ENCODE measurements around the gene CCL5. TPM values are rescaled to one million over a fixed set of nuclear protein-coding genes. Genes with fewer than 3 reads are reported as not detected.

The CCL5 gene
- total RNA-seq, 1 experiment from 2014 or later, result not detected

DNA sequence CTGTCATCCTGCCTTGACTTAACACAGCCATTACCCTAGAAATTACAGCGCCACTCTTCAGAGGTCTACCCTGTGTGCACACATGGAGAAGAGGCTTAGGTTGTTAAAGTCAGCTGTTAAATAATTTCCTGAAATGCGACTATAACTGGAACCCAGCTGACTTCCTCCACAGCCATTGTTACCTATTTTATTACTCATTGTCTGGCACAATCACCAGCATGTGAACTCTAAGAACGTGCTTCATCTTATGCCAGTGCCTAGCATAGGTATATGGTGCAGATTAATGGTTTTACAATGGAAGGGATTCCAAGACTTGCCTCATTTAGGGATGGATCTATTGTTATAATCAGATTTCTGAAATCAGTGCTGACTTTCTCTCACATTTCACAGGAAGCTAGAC lies 38.5 kb upstream of the CCL5 start:
- Histone ChIP-seq H2BK15ac (ENCODE audit: low read depth, low read length) (no peak overlapping the region), H3K79me1 (ENCODE audit: insufficient read depth, low read depth, low read length, poor library complexity, severe bottlenecking) (no peaks in the 10 kb centered on the region), H3T11ph (ENCODE audit: low read length) (no peak overlapping the region), H3K27me3 (ENCODE audit: insufficient read depth, low read length) (no peaks in the 10 kb centered on the region), H3K79me2 (ENCODE audit: insufficient read depth, low read length) (no peaks in the 10 kb centered on the region), H3K23me2 (ENCODE audit: insufficient read length, low read depth, low read length, poor library complexity, severe bottlenecking) (no peaks in the 10 kb centered on the region), H3K27ac (ENCODE audit: insufficient read length, low read depth, low read length) (no peak overlapping the region), H3K9me3 (ENCODE audit: control insufficient read depth, low read depth, low read length) (no peaks in the 10 kb centered on the region), H3K4me1 (ENCODE audit: insufficient read depth, low read length) (no peaks in the 10 kb centered on the region), H3K14ac (ENCODE audit: insufficient read depth, low read length) (no peak overlapping the region), H2BK12ac (ENCODE audit: insufficient read length, low read depth, low read length) (no peak overlapping the region), H3K9ac (ENCODE audit: extremely low read depth, insufficient read length, low read length) (no peak overlapping the region), H2AK5ac (ENCODE audit: insufficient read length, low read length) (no peak overlapping the region), H3K18ac (ENCODE audit: insufficient read length, low read depth, low read length) (no peak overlapping the region), H2BK5ac (ENCODE audit: insufficient read length, low read length) (no peak overlapping the region), H3K23ac (ENCODE audit: insufficient read length, low read depth, low read length) (no peak overlapping the region), H3K4me2 (ENCODE audit: insufficient read depth, insufficient read length, low read length) (no peak overlapping the region), H4K20me1 (ENCODE audit: control insufficient read depth, insufficient read depth, insufficient read length) (no peaks in the 10 kb centered on the region), H2BK120ac (ENCODE audit: low read depth, low read length, poor library complexity, severe bottlenecking) (no peak overlapping the region), H4K91ac (ENCODE audit: insufficient read length, low read depth, low read length) (no peak overlapping the region), H4K8ac (replicated peaks; ENCODE audit: insufficient read length, low read depth, low read length) (no peak overlapping the region), H2BK20ac (ENCODE audit: low read depth, low read length, poor library complexity, severe bottlenecking) (no peak overlapping the region), H3K56ac (ENCODE audit: insufficient read length, low read depth, low read length) (no peak overlapping the region), H2AFZ (ENCODE audit: low read length) (no peak overlapping the region), H3K4ac (ENCODE audit: low read depth, low read length) (no peak overlapping the region), H4K5ac (ENCODE audit: insufficient read length, low read depth, low read length) (no peak overlapping the region)
- Mint-ChIP-seq H3K9me3 (peaks cover 8 to 35% of the 10 kb centered on the region in 2 experiments), H3K4me1 (peaks cover 4 to 6% of the 10 kb centered on the region in 2 experiments), H3K27ac (no peak overlapping the region), H3K36me3 (ENCODE audit: insufficient read depth in 1 of 3, low read depth in 3 of 3) (peaks cover 3 to 35% (median 28%) of the 10 kb centered on the region in 3 experiments), H3K4me3 (no peak overlapping the region), H3K27me3 (ENCODE audit: low read depth) (peaks cover 7% of the 10 kb centered on the region)
- WGBS (ENCODE audit: extremely low coverage, insufficient read length, low lambda C conversion rate), result no CpG with 5 or more reads among the region's 3 CpGs
- no peak for TF ChIP-seq CTCF (conservative IDR thresholded peaks at IDR 0.05)
- no peak for DNase-seq

All from H9 (cell line).